Measurements from ENCODE around the gene ABR.

ABR gene

GRCh38 chr17:1026599-1026975 lies 153.2 kb downstream of the ABR start:
- no peak overlapping the region for H3K4me3 ChIP-seq (ENCODE audit: low read depth, low read length)
- no peak for DNase-seq (ENCODE audit: low read depth)
- TF ChIP-seq CTCF (IDR thresholded peaks at IDR 0.05; ENCODE audit: low read depth, low read length) = no peak
- no peak for TF ChIP-seq MAX (IDR thresholded peaks at IDR 0.05; ENCODE audit: low read depth, low read length)

GRCh38 chr17:1025733-1026598 lies 153.8 kb downstream of the ABR start:
- no peak overlapping the region for H3K4me3 ChIP-seq (ENCODE audit: low read depth, low read length)
- no peak for DNase-seq (ENCODE audit: low read depth)
- TF ChIP-seq MAX (IDR thresholded peaks at IDR 0.05; ENCODE audit: low read depth, low read length) (no peak), POLR2A (IDR thresholded peaks at IDR 0.05; ENCODE audit: extremely low read depth, insufficient read length) (no peak)

- no peak overlapping the region for H3K4me3 ChIP-seq (ENCODE audit: low read depth, low read length)
- TF ChIP-seq CTCF (IDR thresholded peaks at IDR 0.05; ENCODE audit: low read depth, low read length) = no peak
- no peak for TF ChIP-seq MYC (IDR thresholded peaks at IDR 0.05; ENCODE audit: low read depth, low read length)
- no peak for TF ChIP-seq MAX (IDR thresholded peaks at IDR 0.05; ENCODE audit: low read depth, low read length)
- no peak for TF ChIP-seq POLR2A (IDR thresholded peaks at IDR 0.05; ENCODE audit: extremely low read depth, insufficient read length)
- no peak for DNase-seq (ENCODE audit: low read depth)
Observed at GRCh38 chr17:1024076-1024475, 155.7 kb downstream of the ABR start.

- no peak for DNase-seq (ENCODE audit: low read depth)
- no peak overlapping the region for H3K4me3 ChIP-seq (ENCODE audit: low read depth, low read length)
- TF ChIP-seq MAX (IDR thresholded peaks at IDR 0.05; ENCODE audit: low read depth, low read length) (no peak), CTCF (IDR thresholded peaks at IDR 0.05; ENCODE audit: low read depth, low read length) (no peak), MYC (IDR thresholded peaks at IDR 0.05; ENCODE audit: low read depth, low read length) (no peak), POLR2A (IDR thresholded peaks at IDR 0.05; ENCODE audit: extremely low read depth, insufficient read length) (no peak)
Observed at GRCh38 chr17:1022278-1023024, 157.3 kb downstream of the ABR start.

- no peak overlapping the region for H3K4me3 ChIP-seq (ENCODE audit: low read depth, low read length)
- TF ChIP-seq MAX (IDR thresholded peaks at IDR 0.05; ENCODE audit: low read depth, low read length) = no peak
- no peak for TF ChIP-seq CTCF (IDR thresholded peaks at IDR 0.05; ENCODE audit: low read depth, low read length)
- no peak for TF ChIP-seq POLR2A (IDR thresholded peaks at IDR 0.05; ENCODE audit: extremely low read depth, insufficient read length)
- TF ChIP-seq MYC (IDR thresholded peaks at IDR 0.05; ENCODE audit: low read depth, low read length) = no peak
- DNase-seq (ENCODE audit: low read depth) = no peak
Observed at GRCh38 chr17:1021147-1021546, 158.6 kb downstream of the ABR start.

GRCh38 chr17:1019451-1019850 lies 160.3 kb downstream of the ABR start:
- no peak for TF ChIP-seq MYC (IDR thresholded peaks at IDR 0.05; ENCODE audit: low read depth, low read length)
- TF ChIP-seq POLR2A (IDR thresholded peaks at IDR 0.05; ENCODE audit: extremely low read depth, insufficient read length) = no peak
- no peak for TF ChIP-seq CTCF (IDR thresholded peaks at IDR 0.05; ENCODE audit: low read depth, low read length)
- no peak for TF ChIP-seq MAX (IDR thresholded peaks at IDR 0.05; ENCODE audit: low read depth, low read length)
- no peak overlapping the region for H3K4me3 ChIP-seq (ENCODE audit: low read depth, low read length)
- DNase-seq (ENCODE audit: low read depth) = no peak

All from NB4 (cell line).